K562 (cell line): Measurements from ENCODE around the gene OPCML.

ENCODE experiments used
- PHF8 ChIP-seq: fragments of 200-600 bp; sonication (generic); IDR thresholded peaks from 2 replicates; pipeline ENCODE4 v1.6.1; 2012; ENCODE audit warnings: mixed run types, mild to moderate bottlenecking, inconsistent platforms, low read length, moderate library complexity, borderline replicate concordance
- PML ChIP-seq: IDR thresholded peaks from 2 replicates; pipeline ENCODE4 v1.6.1; 2012; ENCODE audit warnings: low read length, inconsistent platforms
- XRCC4 ChIP-seq: IDR thresholded peaks from one replicate; pipeline ENCODE4 v1.6.1; 2011; ENCODE audit not compliant: insufficient read depth, insufficient read length; ENCODE audit errors: extremely low read depth
- YY1 ChIP-seq, 3 experiments: IDR thresholded peaks; 2 replicates each; pipeline ENCODE4 v1.6.1; 2011; ENCODE audit warnings: low read length in 2 of 3, mild to moderate bottlenecking in 2 of 3, moderate library complexity in 2 of 3, borderline replicate concordance in 1 of 3, control low read depth in 1 of 3, low read depth in 1 of 3; ENCODE audit not compliant: insufficient read depth in 3 of 3, insufficient replicate concordance in 2 of 3, control insufficient read depth in 1 of 3, insufficient read length in 1 of 3; ENCODE audit errors: extremely low read depth in 1 of 3
- TF ChIP-seq, protein P1 (sequence below): fragments of 450-650 bp; IDR thresholded peaks from 2 replicates; pipeline ENCODE4 v1.6.1; 2016; ENCODE audit warnings: mild to moderate bottlenecking, moderate library complexity
- TF ChIP-seq, protein P2 (sequence below), 3 experiments: IDR thresholded peaks in 2 of 3; conservative IDR thresholded peaks in 1 of 3; 2 replicates each; pipeline ENCODE4 v1.5.1; 2011 to 2012; ENCODE audit warnings: low read length in 3 of 3, mild to moderate bottlenecking in 3 of 3, control low read depth in 2 of 3, improper control_type of control experiment in 1 of 3, inconsistent platforms in 1 of 3, low read depth in 1 of 3, mixed read lengths in 1 of 3, moderate library complexity in 1 of 3; ENCODE audit not compliant: insufficient read depth in 2 of 3

DNA sequence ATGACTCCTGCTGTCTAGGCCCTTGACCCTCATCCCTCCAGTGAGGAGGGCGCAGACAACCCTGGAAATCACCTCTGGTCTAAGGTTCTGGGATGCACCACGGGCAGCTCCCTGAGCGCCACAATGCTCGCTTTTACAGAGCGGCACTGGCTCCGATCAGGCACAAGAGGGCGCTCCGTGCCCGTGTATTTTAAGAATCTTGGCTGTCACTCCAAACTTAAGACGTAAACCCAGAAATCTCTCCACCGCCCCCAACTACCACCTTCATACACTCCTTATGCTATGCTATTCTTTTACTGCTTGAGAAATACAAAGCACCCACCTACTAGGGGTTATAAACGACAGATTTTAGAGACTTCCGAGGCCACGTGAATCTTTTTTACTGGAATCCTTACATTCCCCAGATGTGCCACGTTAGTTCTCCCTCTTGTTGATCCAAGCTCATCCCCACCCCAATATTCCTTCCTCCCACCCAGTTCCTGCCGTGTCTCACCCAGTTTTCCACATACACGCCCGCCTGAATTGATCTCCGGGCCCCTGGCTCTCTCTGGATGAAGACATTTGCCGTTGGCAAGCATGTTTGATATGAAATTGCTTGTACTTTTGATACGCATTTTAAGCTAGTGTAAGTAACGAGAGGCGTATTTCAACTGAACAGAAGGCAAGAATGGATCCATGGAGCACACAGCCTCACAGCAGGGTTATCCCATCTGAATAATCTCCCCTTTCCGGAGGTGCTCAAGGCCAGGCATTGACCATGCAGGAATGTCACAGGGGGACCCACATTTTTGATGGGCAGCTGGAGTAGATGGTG, 453.5 kb downstream of the OPCML start:
- TF ChIP-seq XRCC4 (no peak), YY1 (IDR thresholded peaks at IDR 0.05; ENCODE audit: borderline replicate concordance in 1 of 3, control insufficient read depth in 1 of 3, extremely low read depth in 1 of 3, insufficient read depth in 3 of 3, insufficient read length in 1 of 3, insufficient replicate concordance in 2 of 3, low read depth in 1 of 3, low read length in 2 of 3) (no peak), PML (no peak), PHF8 (no peak)
- TF ChIP-seq, protein P1, sequence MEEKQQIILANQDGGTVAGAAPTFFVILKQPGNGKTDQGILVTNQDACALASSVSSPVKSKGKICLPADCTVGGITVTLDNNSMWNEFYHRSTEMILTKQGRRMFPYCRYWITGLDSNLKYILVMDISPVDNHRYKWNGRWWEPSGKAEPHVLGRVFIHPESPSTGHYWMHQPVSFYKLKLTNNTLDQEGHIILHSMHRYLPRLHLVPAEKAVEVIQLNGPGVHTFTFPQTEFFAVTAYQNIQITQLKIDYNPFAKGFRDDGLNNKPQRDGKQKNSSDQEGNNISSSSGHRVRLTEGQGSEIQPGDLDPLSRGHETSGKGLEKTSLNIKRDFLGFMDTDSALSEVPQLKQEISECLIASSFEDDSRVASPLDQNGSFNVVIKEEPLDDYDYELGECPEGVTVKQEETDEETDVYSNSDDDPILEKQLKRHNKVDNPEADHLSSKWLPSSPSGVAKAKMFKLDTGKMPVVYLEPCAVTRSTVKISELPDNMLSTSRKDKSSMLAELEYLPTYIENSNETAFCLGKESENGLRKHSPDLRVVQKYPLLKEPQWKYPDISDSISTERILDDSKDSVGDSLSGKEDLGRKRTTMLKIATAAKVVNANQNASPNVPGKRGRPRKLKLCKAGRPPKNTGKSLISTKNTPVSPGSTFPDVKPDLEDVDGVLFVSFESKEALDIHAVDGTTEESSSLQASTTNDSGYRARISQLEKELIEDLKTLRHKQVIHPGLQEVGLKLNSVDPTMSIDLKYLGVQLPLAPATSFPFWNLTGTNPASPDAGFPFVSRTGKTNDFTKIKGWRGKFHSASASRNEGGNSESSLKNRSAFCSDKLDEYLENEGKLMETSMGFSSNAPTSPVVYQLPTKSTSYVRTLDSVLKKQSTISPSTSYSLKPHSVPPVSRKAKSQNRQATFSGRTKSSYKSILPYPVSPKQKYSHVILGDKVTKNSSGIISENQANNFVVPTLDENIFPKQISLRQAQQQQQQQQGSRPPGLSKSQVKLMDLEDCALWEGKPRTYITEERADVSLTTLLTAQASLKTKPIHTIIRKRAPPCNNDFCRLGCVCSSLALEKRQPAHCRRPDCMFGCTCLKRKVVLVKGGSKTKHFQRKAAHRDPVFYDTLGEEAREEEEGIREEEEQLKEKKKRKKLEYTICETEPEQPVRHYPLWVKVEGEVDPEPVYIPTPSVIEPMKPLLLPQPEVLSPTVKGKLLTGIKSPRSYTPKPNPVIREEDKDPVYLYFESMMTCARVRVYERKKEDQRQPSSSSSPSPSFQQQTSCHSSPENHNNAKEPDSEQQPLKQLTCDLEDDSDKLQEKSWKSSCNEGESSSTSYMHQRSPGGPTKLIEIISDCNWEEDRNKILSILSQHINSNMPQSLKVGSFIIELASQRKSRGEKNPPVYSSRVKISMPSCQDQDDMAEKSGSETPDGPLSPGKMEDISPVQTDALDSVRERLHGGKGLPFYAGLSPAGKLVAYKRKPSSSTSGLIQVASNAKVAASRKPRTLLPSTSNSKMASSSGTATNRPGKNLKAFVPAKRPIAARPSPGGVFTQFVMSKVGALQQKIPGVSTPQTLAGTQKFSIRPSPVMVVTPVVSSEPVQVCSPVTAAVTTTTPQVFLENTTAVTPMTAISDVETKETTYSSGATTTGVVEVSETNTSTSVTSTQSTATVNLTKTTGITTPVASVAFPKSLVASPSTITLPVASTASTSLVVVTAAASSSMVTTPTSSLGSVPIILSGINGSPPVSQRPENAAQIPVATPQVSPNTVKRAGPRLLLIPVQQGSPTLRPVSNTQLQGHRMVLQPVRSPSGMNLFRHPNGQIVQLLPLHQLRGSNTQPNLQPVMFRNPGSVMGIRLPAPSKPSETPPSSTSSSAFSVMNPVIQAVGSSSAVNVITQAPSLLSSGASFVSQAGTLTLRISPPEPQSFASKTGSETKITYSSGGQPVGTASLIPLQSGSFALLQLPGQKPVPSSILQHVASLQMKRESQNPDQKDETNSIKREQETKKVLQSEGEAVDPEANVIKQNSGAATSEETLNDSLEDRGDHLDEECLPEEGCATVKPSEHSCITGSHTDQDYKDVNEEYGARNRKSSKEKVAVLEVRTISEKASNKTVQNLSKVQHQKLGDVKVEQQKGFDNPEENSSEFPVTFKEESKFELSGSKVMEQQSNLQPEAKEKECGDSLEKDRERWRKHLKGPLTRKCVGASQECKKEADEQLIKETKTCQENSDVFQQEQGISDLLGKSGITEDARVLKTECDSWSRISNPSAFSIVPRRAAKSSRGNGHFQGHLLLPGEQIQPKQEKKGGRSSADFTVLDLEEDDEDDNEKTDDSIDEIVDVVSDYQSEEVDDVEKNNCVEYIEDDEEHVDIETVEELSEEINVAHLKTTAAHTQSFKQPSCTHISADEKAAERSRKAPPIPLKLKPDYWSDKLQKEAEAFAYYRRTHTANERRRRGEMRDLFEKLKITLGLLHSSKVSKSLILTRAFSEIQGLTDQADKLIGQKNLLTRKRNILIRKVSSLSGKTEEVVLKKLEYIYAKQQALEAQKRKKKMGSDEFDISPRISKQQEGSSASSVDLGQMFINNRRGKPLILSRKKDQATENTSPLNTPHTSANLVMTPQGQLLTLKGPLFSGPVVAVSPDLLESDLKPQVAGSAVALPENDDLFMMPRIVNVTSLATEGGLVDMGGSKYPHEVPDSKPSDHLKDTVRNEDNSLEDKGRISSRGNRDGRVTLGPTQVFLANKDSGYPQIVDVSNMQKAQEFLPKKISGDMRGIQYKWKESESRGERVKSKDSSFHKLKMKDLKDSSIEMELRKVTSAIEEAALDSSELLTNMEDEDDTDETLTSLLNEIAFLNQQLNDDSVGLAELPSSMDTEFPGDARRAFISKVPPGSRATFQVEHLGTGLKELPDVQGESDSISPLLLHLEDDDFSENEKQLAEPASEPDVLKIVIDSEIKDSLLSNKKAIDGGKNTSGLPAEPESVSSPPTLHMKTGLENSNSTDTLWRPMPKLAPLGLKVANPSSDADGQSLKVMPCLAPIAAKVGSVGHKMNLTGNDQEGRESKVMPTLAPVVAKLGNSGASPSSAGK, result no peak
- TF ChIP-seq, protein P2, sequence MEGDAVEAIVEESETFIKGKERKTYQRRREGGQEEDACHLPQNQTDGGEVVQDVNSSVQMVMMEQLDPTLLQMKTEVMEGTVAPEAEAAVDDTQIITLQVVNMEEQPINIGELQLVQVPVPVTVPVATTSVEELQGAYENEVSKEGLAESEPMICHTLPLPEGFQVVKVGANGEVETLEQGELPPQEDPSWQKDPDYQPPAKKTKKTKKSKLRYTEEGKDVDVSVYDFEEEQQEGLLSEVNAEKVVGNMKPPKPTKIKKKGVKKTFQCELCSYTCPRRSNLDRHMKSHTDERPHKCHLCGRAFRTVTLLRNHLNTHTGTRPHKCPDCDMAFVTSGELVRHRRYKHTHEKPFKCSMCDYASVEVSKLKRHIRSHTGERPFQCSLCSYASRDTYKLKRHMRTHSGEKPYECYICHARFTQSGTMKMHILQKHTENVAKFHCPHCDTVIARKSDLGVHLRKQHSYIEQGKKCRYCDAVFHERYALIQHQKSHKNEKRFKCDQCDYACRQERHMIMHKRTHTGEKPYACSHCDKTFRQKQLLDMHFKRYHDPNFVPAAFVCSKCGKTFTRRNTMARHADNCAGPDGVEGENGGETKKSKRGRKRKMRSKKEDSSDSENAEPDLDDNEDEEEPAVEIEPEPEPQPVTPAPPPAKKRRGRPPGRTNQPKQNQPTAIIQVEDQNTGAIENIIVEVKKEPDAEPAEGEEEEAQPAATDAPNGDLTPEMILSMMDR (IDR thresholded peaks at IDR 0.05 in 2 of 3, conservative IDR thresholded peaks at IDR 0.05 in 1 of 3; ENCODE audit: insufficient read depth in 2 of 3, low read depth in 1 of 3, low read length in 3 of 3), result peak; percentile 62 to 84 (median 72)
